ENCODE measurements around the gene MST1.
"Not testable (repeated sequence)": the region's sequence is repeated elsewhere in the genome, so short reads cannot be mapped to it uniquely, and the experiment has no call there.

The MST1 gene

GRCh38 chr3:49700453-49701128, 11.3 kb upstream of the MST1 start:
- no peak for DNase-seq

GRCh38 chr3:49700014-49700413, 10.7 kb upstream of the MST1 start:
- no peak for DNase-seq

GRCh38 chr3:49699281-49699979, 10.2 kb upstream of the MST1 start:
- no peak for DNase-seq

GRCh38 chr3:49695350-49696015, 6.2 kb upstream of the MST1 start:
- DNase-seq = not testable (repeated sequence)

GRCh38 chr3:49694409-49695070, 5.3 kb upstream of the MST1 start:
- DNase-seq = not testable (repeated sequence)

DNA sequence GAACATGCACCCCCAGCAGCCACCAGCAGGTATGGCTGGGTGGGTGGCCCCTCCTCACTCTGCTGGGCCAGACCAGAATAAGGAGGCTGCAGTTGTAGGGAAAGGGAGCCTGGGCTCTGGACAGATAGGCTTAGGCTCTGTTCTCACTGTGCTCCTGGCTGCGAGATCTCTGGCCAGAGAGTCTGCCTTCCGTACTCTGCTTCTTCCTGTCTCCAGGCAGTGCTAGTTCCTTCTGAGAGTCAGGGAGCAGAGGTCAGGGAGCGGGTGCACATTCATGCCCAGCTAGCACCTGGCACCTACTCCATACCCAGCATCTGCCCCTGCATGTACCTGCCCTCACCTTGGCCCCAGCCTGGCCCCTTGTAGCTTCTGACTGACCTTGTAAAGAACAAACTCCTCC, 2.2 kb upstream of the MST1 start:
- DNase-seq = not testable (repeated sequence)

GRCh38 chr3:49690856-49691255, 1.6 kb upstream of the MST1 start:
- not testable (repeated sequence) for DNase-seq

DNA sequence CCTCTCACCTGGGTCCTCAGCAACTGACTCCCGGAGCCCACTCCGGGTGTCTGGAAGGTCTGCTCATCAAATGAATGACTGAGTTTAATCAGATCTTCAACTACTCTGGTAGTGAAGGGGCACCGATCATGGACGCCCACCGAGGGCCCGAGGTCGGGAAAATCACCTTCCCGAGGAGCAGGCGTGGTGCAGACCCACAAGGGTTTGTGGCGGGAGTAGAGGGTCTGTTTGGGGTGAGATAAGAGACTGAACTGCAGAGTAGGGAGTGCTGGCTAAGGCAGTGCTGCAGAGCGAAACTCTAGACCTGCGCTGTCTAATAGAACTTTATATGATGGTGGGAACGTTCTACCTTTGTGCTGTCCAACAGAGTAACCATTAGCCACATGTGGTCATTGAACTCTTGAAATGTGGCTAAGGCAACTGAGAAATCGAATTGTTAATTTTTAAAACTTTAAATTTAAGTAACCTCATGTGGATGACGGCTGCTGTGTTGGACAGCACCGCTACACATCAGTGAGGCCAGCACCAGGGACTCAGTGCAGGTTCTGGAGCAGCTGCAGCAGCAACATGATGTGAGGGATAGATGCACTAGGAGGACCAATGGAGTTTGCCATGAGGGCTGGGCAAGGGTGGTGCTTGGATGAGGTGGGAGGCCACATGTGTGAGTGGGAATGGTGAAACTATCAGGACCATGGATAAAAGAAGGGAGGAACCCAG, 792 bp upstream of the MST1 start:
- not testable (repeated sequence) for DNase-seq

GRCh38 chr3:49688338-49689045, 782 bp downstream of the MST1 start:
- not testable (repeated sequence) for DNase-seq

GRCh38 chr3:49687424-49687795, 1.9 kb downstream of the MST1 start:
- not testable (repeated sequence) for DNase-seq

DNA sequence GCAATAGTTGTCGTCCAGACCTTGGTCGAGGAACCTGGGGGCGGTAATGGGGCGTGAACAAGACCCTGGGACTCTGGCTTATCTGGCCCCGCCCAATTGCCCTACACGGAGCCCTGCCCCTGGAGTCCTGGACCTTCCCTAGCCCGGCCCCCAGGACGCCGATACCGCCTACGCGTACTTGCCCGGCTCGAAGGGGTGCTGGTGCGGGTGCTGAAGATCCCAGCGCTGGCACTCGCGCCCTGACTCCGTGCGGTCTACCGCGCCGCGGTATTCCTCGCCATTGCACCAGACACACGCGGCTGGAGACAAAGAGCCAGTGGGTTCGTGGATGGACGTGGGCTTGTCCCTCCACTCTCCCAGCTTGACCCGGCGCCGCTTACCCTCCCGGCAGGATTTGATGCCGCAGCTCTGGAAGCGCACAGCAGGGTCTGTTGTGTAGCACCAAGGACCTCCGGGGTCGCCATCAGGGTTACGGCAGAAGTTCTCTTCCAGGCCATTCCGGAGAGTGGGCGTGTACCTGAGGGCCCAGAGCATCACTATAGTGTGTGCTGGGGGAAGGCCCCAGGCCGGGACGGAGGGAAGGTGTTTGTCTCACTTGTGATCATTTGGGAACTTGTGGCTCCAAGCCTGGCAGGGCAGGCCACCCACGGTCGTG, 2.4 kb downstream of the MST1 start:
- peak; percentile 30 to 49 for DNase-seq

DNA sequence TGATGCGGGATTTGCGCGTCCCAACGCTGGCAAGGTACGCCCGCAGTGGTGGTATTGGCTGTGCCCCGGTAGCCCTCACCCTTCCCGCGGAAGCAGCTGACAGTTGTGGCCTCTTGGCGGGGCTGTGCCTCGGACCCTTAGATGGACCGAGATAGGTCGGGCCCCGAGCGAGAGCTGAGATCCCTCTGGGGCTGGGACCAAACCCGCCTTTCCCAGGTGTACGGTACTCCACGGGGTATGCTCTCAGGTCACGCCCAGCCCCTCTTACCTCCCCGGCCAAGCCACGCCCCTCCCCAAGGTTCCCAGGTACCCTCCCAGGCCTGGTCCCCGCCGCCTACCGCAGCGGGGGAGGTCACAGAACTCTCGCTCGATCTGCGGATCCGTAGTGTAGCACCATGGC, 2.9 kb downstream of the MST1 start:
- peak; percentile 31 to 46 for DNase-seq

GRCh38 chr3:49685846-49686245, 3.4 kb downstream of the MST1 start:
- not testable (repeated sequence) for DNase-seq

GRCh38 chr3:49685103-49685502, 4.2 kb downstream of the MST1 start:
- not testable (repeated sequence) for DNase-seq

GRCh38 chr3:49684453-49684852, 4.8 kb downstream of the MST1 start:
- not testable (repeated sequence) for DNase-seq

GRCh38 chr3:49683162-49683561, 6.1 kb downstream of the MST1 start:
- no peak for DNase-seq

DNA sequence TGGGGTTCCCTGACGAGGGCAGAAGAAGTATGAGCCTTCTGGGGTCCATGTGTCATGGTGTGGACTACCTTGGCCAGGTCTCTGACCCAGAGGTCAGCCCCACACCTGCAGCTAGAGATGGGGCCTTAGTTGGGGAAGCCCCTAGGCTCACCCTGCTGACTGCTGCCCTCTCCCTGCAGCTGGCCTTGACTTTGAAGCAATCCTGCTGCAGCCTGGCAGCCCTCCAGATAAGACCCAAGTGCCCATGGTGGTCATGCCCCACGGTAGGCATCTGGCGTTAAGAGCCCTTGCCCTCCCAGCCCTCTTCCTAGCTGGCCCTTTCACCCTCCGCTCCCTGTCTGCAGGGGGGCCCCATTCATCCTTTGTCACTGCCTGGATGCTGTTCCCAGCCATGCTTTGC, 7.7 kb downstream of the MST1 start:
- DNase-seq = no peak

DNA sequence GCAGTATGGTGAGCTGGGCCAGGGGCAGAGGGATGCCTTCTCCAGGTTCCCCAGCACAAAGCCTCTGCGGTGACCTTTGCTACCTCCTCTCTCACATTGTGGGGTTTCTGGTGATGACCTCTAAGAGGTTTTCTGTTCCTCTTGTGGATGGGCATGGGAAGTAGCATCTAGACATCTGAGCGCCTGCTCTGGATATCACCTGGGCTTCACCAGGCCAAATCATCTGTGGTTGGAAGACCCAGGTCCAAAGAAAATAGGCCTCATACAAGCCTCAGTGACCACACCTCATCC, 8.1 kb downstream of the MST1 start:
- DNase-seq = no peak

GRCh38 chr3:49680493-49681231, 8.6 kb downstream of the MST1 start:
- no peak for DNase-seq

DNA sequence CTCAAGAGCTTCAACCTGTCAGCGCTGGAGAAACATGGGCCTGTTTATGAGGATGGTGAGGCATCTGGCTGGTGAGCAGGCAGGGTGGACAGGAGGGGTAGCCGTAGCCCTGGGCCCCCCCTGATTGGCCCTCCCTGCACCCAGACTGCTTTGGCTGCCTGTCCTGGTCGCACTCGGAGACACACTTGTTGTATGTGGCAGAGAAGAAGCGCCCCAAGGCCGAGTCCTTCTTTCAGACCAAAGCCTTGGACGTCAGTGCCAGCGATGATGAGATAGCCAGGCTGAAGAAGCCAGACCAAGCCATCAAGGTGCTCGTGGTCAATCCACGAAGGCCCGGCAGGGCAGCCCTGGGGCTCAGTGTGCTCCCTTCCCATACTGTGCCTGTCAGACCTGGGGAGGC, 13.4 kb downstream of the MST1 start:
- DNase-seq = no peak

DNA sequence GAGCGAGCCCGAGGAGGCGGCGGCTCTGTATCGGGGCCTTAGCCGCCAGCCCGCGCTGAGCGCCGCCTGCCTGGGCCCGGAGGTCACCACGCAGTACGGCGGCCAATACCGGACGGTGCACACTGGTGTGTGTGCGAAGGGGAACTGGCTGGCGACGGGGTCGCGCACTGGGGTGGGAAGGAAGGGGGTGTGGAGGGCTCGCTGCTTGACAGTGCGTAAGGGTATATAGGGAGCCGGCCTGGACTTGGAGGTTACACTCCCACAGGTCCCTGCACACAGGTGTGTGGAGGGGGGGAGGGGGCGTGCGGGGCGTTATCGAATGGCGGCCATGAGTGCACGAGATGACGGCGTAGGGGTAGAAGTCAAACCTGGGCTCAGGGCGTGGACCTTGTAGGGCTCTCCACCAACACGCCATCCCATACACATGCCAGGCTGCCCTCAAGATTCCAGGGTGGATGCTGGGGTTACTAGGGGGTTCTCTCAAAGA, 14.7 kb downstream of the MST1 start:
- DNase-seq = peak in 1 of 2 donors; percentile 17

All from CD4-positive, alpha-beta T cell treated with Interleukin-4 for 1 hour (primary cell).